GM12878 (cell line): ENCODE data around the gene OLFM1. TPM values are rescaled to one million over a fixed set of nuclear protein-coding genes. Genes with fewer than 3 reads are reported as not detected.

Experiments
- ATAC-seq: fragments of 200-7000 bp; cut with Tn5 transposase; 3 replicates; pipeline ENCODE4 v1.9.1; 2020; ENCODE audit warnings: mild to moderate bottlenecking, moderate library complexity
- BruUV-seq: library from RNA; stranded (reverse); fragments of 400-500 nt; replicated peaks from 2 replicates; lab custom pipeline; 2021; lab: Mats Ljungman, UMichigan
- CTCF ChIA-PET: fragments of 300-600 bp; sonication (Branson Sonifier 250); formaldehyde crosslinking; extraction: SDS; loops from one replicate; lab custom pipeline; 2021; ENCODE audit warnings: inconsistent platforms; lab: Yijun Ruan, JAX
- POLR2A ChIA-PET: fragments of 350-600 bp; formaldehyde crosslinking; extraction: SDS; loops from one replicate; lab custom pipeline; 2021; ENCODE audit warnings: inconsistent platforms; lab: Charles Lee
- RAD21 ChIA-PET: fragments of 300-600 bp; sonication (Branson Sonifier 250); formaldehyde crosslinking; loops from one replicate; lab custom pipeline; 2023; ENCODE audit warnings: antibody characterized with exemption; ENCODE audit not compliant: unreplicated experiment; lab: Charles Lee
- SMC1A ChIA-PET: fragments of 300-600 bp; sonication (Branson Sonifier 250); formaldehyde crosslinking; loops from one replicate; lab custom pipeline; 2023; ENCODE audit not compliant: unreplicated experiment, uncharacterized antibody; lab: Charles Lee
- DNase-seq: peaks from one replicate; pipeline ENCODE4 v3.0.0-alpha.2; 2011; ENCODE audit warnings: low read depth, low spot score
- FAIRE-seq: peaks from 3 replicates; lab custom pipeline; 2011; peaks lifted over from hg19 to GRCh38; lab: Jason Lieb, UNC
- H2AFZ ChIP-seq: 2 replicates; pipeline ENCODE4 v1.6.0; 2011; ENCODE audit warnings: low read depth, low read length, control low read depth; ENCODE audit not compliant: control insufficient read depth
- H3K27ac ChIP-seq: 2 replicates; pipeline ENCODE4 v1.5.1; 2011; ENCODE audit warnings: control low read depth; ENCODE audit not compliant: control insufficient read depth, insufficient read depth
- H3K27me3 ChIP-seq, 2 experiments: replicated peaks in 1 of 2; 2 replicates each; pipeline versions ENCODE4 v1.6.0 to v1.6.1; 2011; ENCODE audit warnings: low read length in 1 of 2; ENCODE audit not compliant: control insufficient read depth in 2 of 2, insufficient read depth in 2 of 2
- H3K36me3 ChIP-seq, 2 experiments: 2 replicates each; pipeline ENCODE4 v1.5.1; 2011; ENCODE audit warnings: low read length in 1 of 2; ENCODE audit not compliant: control insufficient read depth in 2 of 2, insufficient read depth in 2 of 2
- H3K4me1 ChIP-seq: 2 replicates; pipeline ENCODE4 v1.6.1; 2011; ENCODE audit warnings: mild to moderate bottlenecking, low read length, moderate library complexity, mixed read lengths; ENCODE audit not compliant: control insufficient read depth, insufficient read depth
- H3K4me2 ChIP-seq: 2 replicates; pipeline ENCODE4 v1.6.0; 2011; ENCODE audit warnings: control low read depth; ENCODE audit not compliant: control insufficient read depth, insufficient read depth
- H3K4me3 ChIP-seq: fragments of 200-600 bp; sonication (generic); 2 replicates; pipeline ENCODE4 v1.5.1; 2016
- H3K79me2 ChIP-seq: 2 replicates; pipeline ENCODE4 v1.6.0; 2011; ENCODE audit warnings: low read length; ENCODE audit not compliant: control insufficient read depth, insufficient read depth
- H3K9ac ChIP-seq: 2 replicates; pipeline ENCODE4 v1.8.0; 2011; ENCODE audit warnings: low read length, control low read depth, mixed read lengths; ENCODE audit not compliant: control insufficient read depth, insufficient read depth
- H3K9me3 ChIP-seq: replicated peaks from 3 replicates; pipeline ENCODE4 v1.5.1; 2011; ENCODE audit warnings: mild to moderate bottlenecking, low read length; ENCODE audit not compliant: control insufficient read depth, insufficient read depth
- H4K20me1 ChIP-seq: 2 replicates; pipeline ENCODE4 v1.6.0; 2011; ENCODE audit not compliant: control insufficient read depth, insufficient read depth
- BACH1 ChIP-seq: fragments of 450-650 bp; IDR thresholded peaks from 2 replicates; pipeline ENCODE4 v1.6.1; 2017; ENCODE audit warnings: mild to moderate bottlenecking, borderline replicate concordance
- BHLHE40 ChIP-seq, 2 experiments: fragments of 450-650 bp in 1 of 2; IDR thresholded peaks; 2 replicates each; pipeline ENCODE4 v1.6.1; 2011 to 2017; ENCODE audit warnings: low read depth in 2 of 2, borderline replicate concordance in 1 of 2, improper control_type of control experiment in 1 of 2, low read length in 1 of 2, mild to moderate bottlenecking in 1 of 2
- CREM ChIP-seq: IDR thresholded peaks from 2 replicates; pipeline ENCODE4 v1.6.1; 2014; ENCODE audit warnings: antibody characterized with exemption, low read depth
- IKZF2 ChIP-seq, 2 experiments: fragments of 450-650 bp; IDR thresholded peaks; 2 replicates each; pipeline ENCODE4 v1.6.1; 2017; ENCODE audit warnings: mild to moderate bottlenecking in 2 of 2, moderate library complexity in 2 of 2
- IRF4 ChIP-seq: IDR thresholded peaks from 2 replicates; pipeline ENCODE4 v1.6.1; 2011; ENCODE audit warnings: low read depth, low read length
- MTA3 ChIP-seq: IDR thresholded peaks from 2 replicates; pipeline ENCODE4 v1.6.1; 2012; ENCODE audit warnings: low read length, inconsistent platforms, borderline replicate concordance
- NR2F1 ChIP-seq: fragments of 450-650 bp; conservative IDR thresholded peaks from 2 replicates; pipeline ENCODE4 v1.6.1; 2017; ENCODE audit warnings: mild to moderate bottlenecking
- RAD21 ChIP-seq: IDR thresholded peaks from 2 replicates; pipeline ENCODE4 v1.6.1; 2011; ENCODE audit warnings: mild to moderate bottlenecking, low read depth, low read length, moderate library complexity; ENCODE audit not compliant: insufficient read depth
- SREBF1 ChIP-seq: IDR thresholded peaks from 2 replicates; pipeline ENCODE4 v1.6.1; 2012; ENCODE audit warnings: mild to moderate bottlenecking, low read length
- TBL1XR1 ChIP-seq: IDR thresholded peaks from 2 replicates; pipeline ENCODE4 v1.6.1; 2012; ENCODE audit warnings: low read depth, low read length, improper control_type of control experiment
- TCF3 ChIP-seq: IDR thresholded peaks from 2 replicates; pipeline ENCODE4 v1.6.1; 2012; ENCODE audit warnings: low read depth, mild to moderate bottlenecking, low read length, borderline replicate concordance; ENCODE audit not compliant: insufficient read depth
- YBX1 ChIP-seq: fragments of 450-650 bp; IDR thresholded peaks from 2 replicates; pipeline ENCODE4 v1.6.1; 2016; ENCODE audit warnings: antibody characterized with exemption
- ZNF24 ChIP-seq: fragments of 450-650 bp; IDR thresholded peaks from 2 replicates; pipeline ENCODE4 v1.6.1; 2017; ENCODE audit warnings: antibody characterized with exemption, mild to moderate bottlenecking
- ZSCAN29 ChIP-seq: fragments of 450-650 bp; IDR thresholded peaks from 2 replicates; pipeline ENCODE4 v1.6.1; 2017; ENCODE audit warnings: mild to moderate bottlenecking, moderate library complexity
- WGBS: methylation state at CpG from one replicate; pipeline ENCODE4 v1.1.6; 2016; ENCODE audit warnings: low lambda C conversion rate; ENCODE audit not compliant: insufficient replicate concordance, insufficient coverage; ENCODE audit errors: missing lambda C conversion rate; 5-methylcytosine and 5-hydroxymethylcytosine counted together
- in situ Hi-C: fragments of 300-500 bp; cut with MboI; formaldehyde crosslinking; loops from 9 replicates; pipeline ENCODE4 v1.14.3; 2018; ENCODE audit warnings: mixed read lengths
- intact Hi-C: fragments of 100-400 bp; cut with micrococcal nuclease; formaldehyde crosslinking; loops from one replicate; pipeline ENCODE4 v1.14.2; 2022; ENCODE audit not compliant: unreplicated experiment
- polyA plus RNA-seq, 11 experiments: library from polyadenylated mRNA; depleted of rRNA in 4 of 11; unstranded in 6 of 11; stranded (reverse) in 5 of 11; fragments of >200 nt; fragmentation: Nextera tagmentation in 4 of 11; fragmentation: Illumina TruSeq in 1 of 11; extraction: Ambion mirVana in 4 of 11; extraction: Trizol in 1 of 11; gene quantifications; 1 replicate in 1 of 11; 2 replicates in 10 of 11; pipeline versions ENCODE4 v1.2.1 to v1.2.3, GENCODE V29; 2011 to 2016; ENCODE audit warnings: inconsistent platforms in 2 of 11, missing spikeins in 2 of 11, low read depth in 1 of 11
- total RNA-seq, 4 experiments: library from RNA; depleted of rRNA in 3 of 4; stranded (reverse); fragments of >200 nt in 3 of 4; fragmentation: Illumina TruSeq in 1 of 4; extraction: Trizol in 1 of 4; gene quantifications; 2 replicates each; pipeline versions ENCODE4 v1.2.1 to v1.2.3, GENCODE V29; 2013 to 2021
- TF ChIP-seq, protein P1 (sequence below): fragments of 150-350 bp; IDR thresholded peaks from 2 replicates; pipeline ENCODE4 v1.6.1; 2014; ENCODE audit warnings: mild to moderate bottlenecking, low read depth, low read length
- TF ChIP-seq, protein P2 (sequence below): fragments of 450-650 bp; IDR thresholded peaks from 2 replicates; pipeline ENCODE4 v1.6.1; 2014; ENCODE audit warnings: mild to moderate bottlenecking
- TF ChIP-seq, protein P3 (sequence below): fragments of 450-650 bp; IDR thresholded peaks from 2 replicates; pipeline ENCODE4 v1.6.1; 2017; ENCODE audit warnings: antibody characterized with exemption, mild to moderate bottlenecking, moderate library complexity

The OLFM1 gene
- total and polyA plus RNA-seq, 10 of the 15 experiments (the other 5 are each of a cell fraction or from before 2014, with no cell fraction given), result not detected

DNA sequence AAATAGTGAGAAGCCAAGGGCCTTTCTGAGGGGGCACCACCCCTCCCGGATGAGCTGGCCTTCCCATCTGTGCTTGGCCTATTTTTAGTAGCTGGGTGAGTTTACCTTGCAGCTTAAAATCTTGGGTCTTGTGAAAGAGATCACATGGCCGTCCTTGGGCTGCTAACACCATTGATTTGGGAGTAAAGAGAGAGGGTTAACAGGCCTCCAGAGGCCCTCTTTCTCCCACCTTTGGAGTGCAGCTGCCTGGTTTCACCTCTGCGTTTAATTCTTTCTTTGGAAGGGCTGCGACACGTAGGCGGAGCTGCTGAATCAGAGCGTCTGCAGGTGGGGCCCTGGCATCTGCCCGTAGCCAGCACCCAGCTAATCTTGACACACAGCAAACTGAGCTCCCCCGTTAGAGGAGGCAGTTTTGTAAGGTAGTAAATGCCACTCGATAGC, 12.8 kb downstream of the OLFM1 start:
- RAD21 ChIA-PET, result no interaction called here
- no peak overlapping the region for H3K9ac ChIP-seq
- no TSS peak for BruUV-seq
- peaks cover 0 to 2% of the 10 kb centered on the region in 2 experiments; a peak in 3 of 4 replicates for H3K27me3 ChIP-seq
- CTCF ChIA-PET, result no interaction called here
- H2AFZ ChIP-seq, result no peak overlapping the region
- H3K4me2 ChIP-seq, result no peak overlapping the region
- 26% methylated on average over 10 of the region's 10 CpGs for WGBS
- SMC1A ChIA-PET, result no interaction called here
- ATAC-seq (no peak), DNase-seq (no peak), FAIRE-seq (no peak)
- TF ChIP-seq TBL1XR1 (no peak), IKZF2 (IDR thresholded peaks at IDR 0.05) (no peak), IRF4 (no peak), TCF3 (no peak), YBX1 (no peak), SREBF1 (no peak), MTA3 (no peak), BHLHE40 (IDR thresholded peaks at IDR 0.05; ENCODE audit: borderline replicate concordance in 1 of 2, low read depth in 2 of 2, low read length in 1 of 2) (no peak), NR2F1 (no peak), ZNF24 (no peak), ZSCAN29 (no peak), RAD21 (no peak), BACH1 (no peak), CREM (no peak)
- TF ChIP-seq, protein P1, sequence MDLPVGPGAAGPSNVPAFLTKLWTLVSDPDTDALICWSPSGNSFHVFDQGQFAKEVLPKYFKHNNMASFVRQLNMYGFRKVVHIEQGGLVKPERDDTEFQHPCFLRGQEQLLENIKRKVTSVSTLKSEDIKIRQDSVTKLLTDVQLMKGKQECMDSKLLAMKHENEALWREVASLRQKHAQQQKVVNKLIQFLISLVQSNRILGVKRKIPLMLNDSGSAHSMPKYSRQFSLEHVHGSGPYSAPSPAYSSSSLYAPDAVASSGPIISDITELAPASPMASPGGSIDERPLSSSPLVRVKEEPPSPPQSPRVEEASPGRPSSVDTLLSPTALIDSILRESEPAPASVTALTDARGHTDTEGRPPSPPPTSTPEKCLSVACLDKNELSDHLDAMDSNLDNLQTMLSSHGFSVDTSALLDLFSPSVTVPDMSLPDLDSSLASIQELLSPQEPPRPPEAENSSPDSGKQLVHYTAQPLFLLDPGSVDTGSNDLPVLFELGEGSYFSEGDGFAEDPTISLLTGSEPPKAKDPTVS, result no peak
- TF ChIP-seq, protein P2, sequence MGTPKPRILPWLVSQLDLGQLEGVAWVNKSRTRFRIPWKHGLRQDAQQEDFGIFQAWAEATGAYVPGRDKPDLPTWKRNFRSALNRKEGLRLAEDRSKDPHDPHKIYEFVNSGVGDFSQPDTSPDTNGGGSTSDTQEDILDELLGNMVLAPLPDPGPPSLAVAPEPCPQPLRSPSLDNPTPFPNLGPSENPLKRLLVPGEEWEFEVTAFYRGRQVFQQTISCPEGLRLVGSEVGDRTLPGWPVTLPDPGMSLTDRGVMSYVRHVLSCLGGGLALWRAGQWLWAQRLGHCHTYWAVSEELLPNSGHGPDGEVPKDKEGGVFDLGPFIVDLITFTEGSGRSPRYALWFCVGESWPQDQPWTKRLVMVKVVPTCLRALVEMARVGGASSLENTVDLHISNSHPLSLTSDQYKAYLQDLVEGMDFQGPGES, result no peak
- TF ChIP-seq, protein P3, sequence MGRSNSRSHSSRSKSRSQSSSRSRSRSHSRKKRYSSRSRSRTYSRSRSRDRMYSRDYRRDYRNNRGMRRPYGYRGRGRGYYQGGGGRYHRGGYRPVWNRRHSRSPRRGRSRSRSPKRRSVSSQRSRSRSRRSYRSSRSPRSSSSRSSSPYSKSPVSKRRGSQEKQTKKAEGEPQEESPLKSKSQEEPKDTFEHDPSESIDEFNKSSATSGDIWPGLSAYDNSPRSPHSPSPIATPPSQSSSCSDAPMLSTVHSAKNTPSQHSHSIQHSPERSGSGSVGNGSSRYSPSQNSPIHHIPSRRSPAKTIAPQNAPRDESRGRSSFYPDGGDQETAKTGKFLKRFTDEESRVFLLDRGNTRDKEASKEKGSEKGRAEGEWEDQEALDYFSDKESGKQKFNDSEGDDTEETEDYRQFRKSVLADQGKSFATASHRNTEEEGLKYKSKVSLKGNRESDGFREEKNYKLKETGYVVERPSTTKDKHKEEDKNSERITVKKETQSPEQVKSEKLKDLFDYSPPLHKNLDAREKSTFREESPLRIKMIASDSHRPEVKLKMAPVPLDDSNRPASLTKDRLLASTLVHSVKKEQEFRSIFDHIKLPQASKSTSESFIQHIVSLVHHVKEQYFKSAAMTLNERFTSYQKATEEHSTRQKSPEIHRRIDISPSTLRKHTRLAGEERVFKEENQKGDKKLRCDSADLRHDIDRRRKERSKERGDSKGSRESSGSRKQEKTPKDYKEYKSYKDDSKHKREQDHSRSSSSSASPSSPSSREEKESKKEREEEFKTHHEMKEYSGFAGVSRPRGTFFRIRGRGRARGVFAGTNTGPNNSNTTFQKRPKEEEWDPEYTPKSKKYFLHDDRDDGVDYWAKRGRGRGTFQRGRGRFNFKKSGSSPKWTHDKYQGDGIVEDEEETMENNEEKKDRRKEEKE, result no peak
- no peaks in the 10 kb centered on the region for H3K4me1 ChIP-seq
- POLR2A ChIA-PET, result no interaction called here
- no peaks in the 10 kb centered on the region for H3K79me2 ChIP-seq
- H3K36me3 ChIP-seq, result no peaks in the 10 kb centered on the region
- intact Hi-C loops, result no loop called here
- no peaks in the 10 kb centered on the region for H3K9me3 ChIP-seq
- H3K27ac ChIP-seq, result no peak overlapping the region
- in situ Hi-C loops, result no loop called here
- no peak overlapping the region for H3K4me3 ChIP-seq
- H4K20me1 ChIP-seq, result no peaks in the 10 kb centered on the region
